Activated effector memory CD4-positive, alpha-beta T cell treated with anti-CD3 and anti-CD28 coated beads, Interleukin-2, amount 50 U/mL, for 16 hours (primary cell): ENCODE data around the gene POLE.

Source experiments
- DNase-seq: peaks from one replicate; pipeline ENCODE4 v3.0.0-alpha.2; 2020

The POLE gene

GRCh38 chr12:132591107-132591935 lies 95.8 kb downstream of the POLE start:
- no peak for DNase-seq

- DNase-seq = no peak
Measured at GRCh38 chr12:132588821-132589669, 98.1 kb downstream of the POLE start.

- DNase-seq = no peak
Measured at GRCh38 chr12:132588319-132588718, 98.8 kb downstream of the POLE start.

- no peak for DNase-seq
Measured at GRCh38 chr12:132587781-132588180, 99.4 kb downstream of the POLE start.

- no peak for DNase-seq
Measured at GRCh38 chr12:132586929-132587328, 100.2 kb downstream of the POLE start.

GRCh38 chr12:132585177-132585576 lies 102.0 kb downstream of the POLE start:
- no peak for DNase-seq

GRCh38 chr12:132584429-132584828 lies 102.7 kb downstream of the POLE start:
- DNase-seq = no peak

- DNase-seq = no peak
Measured at GRCh38 chr12:132583736-132584135, 103.4 kb downstream of the POLE start.

GRCh38 chr12:132583411-132583710 lies 103.8 kb downstream of the POLE start:
- no peak for DNase-seq

GRCh38 chr12:132582582-132583410 lies 104.3 kb downstream of the POLE start:
- DNase-seq = no peak

- DNase-seq = no peak
Measured at GRCh38 chr12:132582058-132582420, 105.1 kb downstream of the POLE start.

- no peak for DNase-seq
Measured at GRCh38 chr12:132581348-132582057, 105.6 kb downstream of the POLE start.

- DNase-seq = no peak
Measured at GRCh38 chr12:132580701-132581292, 106.3 kb downstream of the POLE start.

- no peak for DNase-seq
Measured at GRCh38 chr12:132579744-132580143, 107.4 kb downstream of the POLE start.

GRCh38 chr12:132578826-132579225 lies 108.3 kb downstream of the POLE start:
- no peak for DNase-seq

- no peak for DNase-seq
Measured at GRCh38 chr12:132578118-132578517, 109.0 kb downstream of the POLE start.

GRCh38 chr12:132577191-132577920 lies 109.8 kb downstream of the POLE start:
- DNase-seq = no peak

- no peak for DNase-seq
Measured at GRCh38 chr12:132576701-132577100, 110.4 kb downstream of the POLE start.

- no peak for DNase-seq
Measured at GRCh38 chr12:132575661-132576060, 111.5 kb downstream of the POLE start.

- no peak for DNase-seq
Measured at GRCh38 chr12:132574271-132574996, 112.7 kb downstream of the POLE start.
